ENCODE measurements around the gene MGLL.

MGLL gene

GRCh38 chr3:127647166-127647844 is 175.0 kb downstream of the MGLL start:
- FAIRE-seq, result no peak

- FAIRE-seq, result no peak
These were observed 175.7 kb downstream of the MGLL start for GRCh38 chr3:127646501-127647046.

GRCh38 chr3:127645371-127646015 is 176.8 kb downstream of the MGLL start:
- no peak for FAIRE-seq

- no peak for FAIRE-seq
These were observed 177.5 kb downstream of the MGLL start for GRCh38 chr3:127644641-127645370.

GRCh38 chr3:127640042-127640355 is 182.3 kb downstream of the MGLL start:
- FAIRE-seq, result no peak

GRCh38 chr3:127639173-127640041 is 182.9 kb downstream of the MGLL start:
- FAIRE-seq, result no peak
